Glutamatergic neuron (in vitro differentiated cells): Measurements from ENCODE around the gene TBC1D21. TPM values are rescaled to one million over a fixed set of nuclear protein-coding genes. Genes with fewer than 3 reads are reported as not detected.

ENCODE experiments used
- DNase-seq: peaks from one replicate; pipeline ENCODE4 v3.0.0; 2022
- H3K27ac Mint-ChIP-seq: one replicate; pipeline ENCODE4 v1.8.0; 2020; ENCODE audit warnings: mild to moderate bottlenecking, mixed read lengths, inconsistent platforms; ENCODE audit not compliant: unreplicated experiment
- H3K27me3 Mint-ChIP-seq: one replicate; pipeline ENCODE4 v1.8.0; 2020; ENCODE audit warnings: mild to moderate bottlenecking, moderate library complexity, mixed read lengths, inconsistent platforms; ENCODE audit not compliant: unreplicated experiment
- H3K36me3 Mint-ChIP-seq: one replicate; pipeline ENCODE4 v1.8.0; 2020; ENCODE audit warnings: mild to moderate bottlenecking, mixed read lengths, inconsistent platforms; ENCODE audit not compliant: unreplicated experiment
- H3K4me1 Mint-ChIP-seq: one replicate; pipeline ENCODE4 v1.8.0; 2020; ENCODE audit warnings: mild to moderate bottlenecking, low read depth, mixed read lengths, inconsistent platforms; ENCODE audit not compliant: unreplicated experiment
- H3K4me3 Mint-ChIP-seq: one replicate; pipeline ENCODE4 v1.8.0; 2020; ENCODE audit warnings: mild to moderate bottlenecking, mixed read lengths, inconsistent platforms; ENCODE audit not compliant: unreplicated experiment
- H3K9me3 Mint-ChIP-seq: one replicate; pipeline ENCODE4 v1.8.0; 2020; ENCODE audit warnings: mild to moderate bottlenecking, moderate library complexity, mixed read lengths, inconsistent platforms; ENCODE audit not compliant: unreplicated experiment
- total RNA-seq: library from RNA; stranded (reverse); fragmentation: NEBNext Ultra II Directional; extraction: Animal tissue kit (Norgen Biotek cat#: 25700); gene quantifications from one replicate; pipeline ENCODE4 v1.2.1, GENCODE V29; 2021; ENCODE audit not compliant: unreplicated experiment
- TF ChIP-seq, protein P1 (sequence below): fragments of 200-600 bp; sonication (generic); IDR thresholded peaks from one replicate; pipeline ENCODE4 v1.5.0; 2021; ENCODE audit not compliant: partially characterized antibody, unreplicated experiment

The TBC1D21 gene
- total RNA-seq, 1 donor from 2014 or later, result not detected

DNA sequence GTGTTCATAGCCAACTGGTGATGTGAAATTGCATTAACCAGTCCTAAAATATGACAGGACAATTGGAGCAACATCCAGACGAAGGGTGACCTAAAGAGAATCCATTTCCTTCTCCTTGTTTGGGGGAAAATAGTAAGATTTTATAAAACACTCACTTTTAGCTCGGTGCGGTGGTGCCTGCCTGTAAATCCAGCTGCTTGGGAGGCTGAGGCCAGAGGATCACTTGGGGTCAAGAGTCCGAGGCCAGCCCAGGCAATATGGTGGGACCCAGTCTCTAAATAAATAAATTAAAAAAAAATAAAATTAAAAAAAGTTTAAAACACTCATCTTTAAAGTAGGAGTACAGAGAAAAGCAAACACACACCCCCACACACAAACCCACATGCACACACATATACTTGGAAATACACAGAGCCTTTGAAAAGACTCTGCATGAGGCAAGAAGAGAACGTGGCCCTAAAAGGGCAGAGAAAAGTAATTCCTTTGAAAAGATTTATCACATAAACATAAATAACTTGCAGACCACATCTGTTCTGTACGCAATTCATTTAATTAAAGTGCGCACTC lies 38.7 kb downstream of the TBC1D21 start:
- no peak for DNase-seq
- Mint-ChIP-seq H3K9me3 (peaks cover 3% of the 10 kb centered on the region), H3K27me3 (no peaks in the 10 kb centered on the region), H3K27ac (no peak overlapping the region), H3K36me3 (peaks cover 4% of the 10 kb centered on the region), H3K4me3 (no peak overlapping the region), H3K4me1 (peaks cover 19% of the 10 kb centered on the region)
- TF ChIP-seq, protein P1, sequence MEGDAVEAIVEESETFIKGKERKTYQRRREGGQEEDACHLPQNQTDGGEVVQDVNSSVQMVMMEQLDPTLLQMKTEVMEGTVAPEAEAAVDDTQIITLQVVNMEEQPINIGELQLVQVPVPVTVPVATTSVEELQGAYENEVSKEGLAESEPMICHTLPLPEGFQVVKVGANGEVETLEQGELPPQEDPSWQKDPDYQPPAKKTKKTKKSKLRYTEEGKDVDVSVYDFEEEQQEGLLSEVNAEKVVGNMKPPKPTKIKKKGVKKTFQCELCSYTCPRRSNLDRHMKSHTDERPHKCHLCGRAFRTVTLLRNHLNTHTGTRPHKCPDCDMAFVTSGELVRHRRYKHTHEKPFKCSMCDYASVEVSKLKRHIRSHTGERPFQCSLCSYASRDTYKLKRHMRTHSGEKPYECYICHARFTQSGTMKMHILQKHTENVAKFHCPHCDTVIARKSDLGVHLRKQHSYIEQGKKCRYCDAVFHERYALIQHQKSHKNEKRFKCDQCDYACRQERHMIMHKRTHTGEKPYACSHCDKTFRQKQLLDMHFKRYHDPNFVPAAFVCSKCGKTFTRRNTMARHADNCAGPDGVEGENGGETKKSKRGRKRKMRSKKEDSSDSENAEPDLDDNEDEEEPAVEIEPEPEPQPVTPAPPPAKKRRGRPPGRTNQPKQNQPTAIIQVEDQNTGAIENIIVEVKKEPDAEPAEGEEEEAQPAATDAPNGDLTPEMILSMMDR, result no peak

DNA sequence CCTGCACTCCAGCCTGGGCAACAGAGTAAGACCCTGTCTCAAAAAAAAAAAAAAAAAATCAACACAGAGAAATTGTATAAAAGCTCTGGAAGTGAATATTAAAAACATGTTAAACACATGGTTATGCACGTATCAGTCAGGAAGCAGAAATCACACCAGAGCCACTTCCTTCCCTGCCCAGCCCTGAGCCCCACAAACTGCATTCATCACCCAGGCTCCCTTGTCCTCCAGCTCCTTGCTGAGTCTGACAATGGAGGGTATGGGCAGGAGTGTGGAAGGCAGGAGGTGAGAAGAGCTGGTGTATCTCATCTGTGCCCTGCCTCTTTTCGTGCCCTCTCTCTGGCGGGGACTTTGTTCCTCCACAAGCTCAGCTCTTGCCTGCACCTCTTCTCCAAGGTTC lies 40.8 kb downstream of the TBC1D21 start:
- Mint-ChIP-seq H3K9me3 (peaks cover 8% of the 10 kb centered on the region), H3K27ac (no peak overlapping the region), H3K27me3 (no peaks in the 10 kb centered on the region), H3K36me3 (peaks cover 23% of the 10 kb centered on the region), H3K4me3 (no peak overlapping the region), H3K4me1 (peaks cover 15% of the 10 kb centered on the region)
- DNase-seq, result no peak
- TF ChIP-seq, protein P1, result no peak

DNA sequence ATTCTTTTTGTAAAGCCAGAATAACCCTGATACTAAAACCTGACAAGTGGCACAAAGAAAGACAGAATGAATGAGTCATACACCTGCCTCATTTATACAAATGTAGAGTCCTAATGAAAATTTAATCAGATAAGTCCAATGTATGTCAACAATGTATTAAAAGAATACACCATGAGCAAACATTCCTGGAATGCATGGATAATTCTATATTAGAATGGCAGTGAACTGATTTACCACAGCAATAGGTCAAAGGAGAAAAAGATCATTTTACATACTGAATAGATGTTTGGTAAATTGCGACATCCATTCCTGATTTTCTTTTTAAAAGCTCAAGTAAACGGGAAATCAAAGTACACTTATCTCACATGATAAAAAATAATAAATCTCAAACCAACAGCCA lies 41.7 kb downstream of the TBC1D21 start:
- Mint-ChIP-seq H3K27me3 (no peaks in the 10 kb centered on the region), H3K36me3 (peaks cover 23% of the 10 kb centered on the region), H3K9me3 (peaks cover 8% of the 10 kb centered on the region), H3K4me1 (peaks cover 17% of the 10 kb centered on the region), H3K27ac (no peak overlapping the region), H3K4me3 (no peak overlapping the region)
- TF ChIP-seq, protein P1, result no peak
- no peak for DNase-seq

DNA sequence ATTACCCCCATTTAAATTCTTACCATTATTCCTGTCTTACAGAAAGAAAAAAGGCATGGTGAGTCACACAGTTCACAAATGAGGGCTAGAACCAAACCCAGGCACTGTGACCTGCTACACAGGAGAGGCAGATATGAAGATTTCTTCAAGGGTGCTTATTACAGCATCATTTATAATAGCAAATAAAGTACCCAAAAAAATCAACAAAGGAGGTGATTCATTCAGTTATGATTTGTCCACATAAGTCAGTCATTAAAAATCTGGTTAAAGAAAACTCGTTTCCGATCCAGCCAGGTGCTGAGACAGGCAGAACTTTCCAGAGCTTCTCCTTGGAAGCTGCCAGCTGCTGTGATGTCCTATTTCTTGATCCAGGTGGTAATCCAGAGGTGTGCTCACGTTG lies 45.4 kb downstream of the TBC1D21 start:
- no peak overlapping the region for H3K4me3 Mint-ChIP-seq
- H3K36me3 Mint-ChIP-seq, result peaks cover 20% of the 10 kb centered on the region
- H3K27ac Mint-ChIP-seq, result no peak overlapping the region
- peaks cover 8% of the 10 kb centered on the region for H3K27me3 Mint-ChIP-seq
- H3K4me1 Mint-ChIP-seq, result peaks cover 32% of the 10 kb centered on the region
- TF ChIP-seq, protein P1, result no peak
- peaks cover 11% of the 10 kb centered on the region for H3K9me3 Mint-ChIP-seq
- DNase-seq, result no peak

DNA sequence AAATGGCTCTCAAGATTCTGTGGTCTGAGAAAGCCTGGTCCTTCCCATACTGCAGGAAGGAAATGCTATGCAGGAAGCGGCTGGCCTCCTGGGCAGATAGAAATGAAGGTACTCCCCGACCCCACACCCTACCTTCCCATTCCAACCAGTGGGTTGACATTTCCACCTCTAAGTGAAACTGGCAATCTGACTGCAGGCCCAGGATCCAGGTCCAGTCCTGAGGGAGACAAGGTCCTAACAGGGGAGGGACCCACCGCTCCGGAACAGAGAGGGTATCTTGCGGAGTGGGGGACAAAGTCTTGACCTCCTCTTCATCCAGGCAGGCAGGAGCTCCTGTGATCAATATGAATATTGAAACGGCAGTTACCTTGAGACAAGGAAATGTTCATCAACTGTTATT lies 46.3 kb downstream of the TBC1D21 start:
- H3K9me3 Mint-ChIP-seq, result peaks cover 12% of the 10 kb centered on the region
- H3K4me1 Mint-ChIP-seq, result peaks cover 40% of the 10 kb centered on the region
- no peak overlapping the region for H3K4me3 Mint-ChIP-seq
- H3K27ac Mint-ChIP-seq, result no peak overlapping the region
- TF ChIP-seq, protein P1, result no peak
- peaks cover 20% of the 10 kb centered on the region for H3K36me3 Mint-ChIP-seq
- peaks cover 8% of the 10 kb centered on the region for H3K27me3 Mint-ChIP-seq
- no peak for DNase-seq
